GM21447 (cell line): ENCODE data around the gene CDKL5.

Experiments
- ATAC-seq: cut with Tn5 transposase; IDR thresholded peaks from one replicate; pipeline ENCODE4 v1.9.1; 2021; ENCODE audit not compliant: unreplicated experiment

The CDKL5 gene

DNA sequence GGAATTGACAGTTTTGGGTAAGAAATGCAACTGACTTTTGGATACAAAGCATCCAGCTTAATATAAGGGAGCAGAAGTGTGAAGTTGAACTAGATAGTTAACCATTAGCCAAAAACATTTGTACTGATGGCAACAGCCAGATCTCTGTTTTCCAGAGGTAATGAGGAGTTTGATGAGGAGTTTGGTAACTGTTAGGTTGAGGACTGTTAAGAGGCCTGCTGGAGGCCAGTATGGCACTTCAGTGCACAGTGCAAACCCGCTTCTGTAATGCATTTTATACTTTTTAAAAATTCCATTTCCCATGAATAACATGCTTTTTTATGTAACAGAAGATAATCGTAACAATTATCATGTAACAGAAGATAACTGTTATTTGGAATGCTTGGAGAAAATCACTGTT is 30.0 kb downstream of the CDKL5 start:
- ATAC-seq: no peak

GRCh38 chrX:18457000-18457399 is 31.6 kb downstream of the CDKL5 start:
- ATAC-seq: no peak

DNA sequence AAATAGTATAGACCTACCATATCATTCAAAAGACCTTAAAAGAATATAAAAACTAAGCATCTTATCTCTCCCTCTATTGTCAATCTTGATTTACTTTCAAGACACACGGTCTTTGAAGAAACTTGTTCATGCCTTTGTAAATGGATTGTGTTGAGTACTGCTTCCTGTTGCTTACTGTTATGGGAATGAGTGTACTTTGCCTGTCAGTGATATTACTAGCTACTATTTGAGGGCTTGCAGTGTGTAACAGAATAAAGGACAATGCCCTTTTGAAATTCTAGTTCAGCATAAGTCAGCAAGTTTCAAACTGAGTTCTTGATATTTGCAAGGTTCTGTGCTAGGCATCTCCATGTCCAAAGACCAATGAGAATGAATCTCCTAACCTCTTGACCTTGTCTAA is 36.0 kb downstream of the CDKL5 start:
- ATAC-seq: no peak

- no peak for ATAC-seq
Observed at GRCh38 chrX:18464499-18464898, 39.1 kb downstream of the CDKL5 start.

DNA sequence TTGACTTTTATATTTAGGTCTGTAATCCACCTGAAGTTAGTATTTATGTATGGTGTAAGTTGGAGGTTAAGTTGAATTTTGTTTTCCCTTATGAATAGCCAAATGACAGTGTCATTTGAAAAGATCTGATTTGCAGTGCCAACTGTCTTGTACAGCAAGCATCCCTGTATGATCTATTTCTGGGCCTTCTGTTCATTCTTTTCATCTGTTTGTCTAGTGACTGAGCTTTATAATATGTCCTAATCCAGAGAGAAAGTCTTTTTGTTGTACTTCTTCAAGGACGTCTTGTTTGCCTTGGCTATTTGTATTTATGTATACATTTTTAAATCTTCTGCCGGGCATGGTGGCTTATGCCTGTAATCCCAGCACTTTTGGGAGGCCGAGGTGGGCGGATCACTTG is 39.6 kb downstream of the CDKL5 start:
- ATAC-seq: no peak

DNA sequence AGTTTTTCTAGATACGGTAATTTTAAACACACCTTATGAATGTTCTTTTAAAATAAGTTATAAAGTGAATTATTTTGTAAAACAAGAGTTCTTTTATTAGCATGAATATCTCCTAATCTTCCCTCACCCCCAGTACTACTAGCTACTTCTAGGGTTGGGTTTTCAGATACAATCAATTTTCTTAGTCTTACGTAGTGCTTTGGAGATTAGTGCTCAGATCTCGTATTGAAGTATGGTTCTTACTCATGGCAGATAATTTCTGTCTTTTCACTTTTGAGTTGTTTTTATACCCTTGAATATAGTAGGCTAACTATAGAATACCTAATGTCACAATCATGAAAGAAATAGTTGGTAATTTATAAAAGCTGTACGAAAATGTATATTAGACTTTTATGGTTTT is 43.2 kb downstream of the CDKL5 start:
- ATAC-seq: no peak

GRCh38 chrX:18471296-18471695 is 45.9 kb downstream of the CDKL5 start:
- no peak for ATAC-seq

- no peak for ATAC-seq
Observed at GRCh38 chrX:18490806-18491555, 65.6 kb downstream of the CDKL5 start.

DNA sequence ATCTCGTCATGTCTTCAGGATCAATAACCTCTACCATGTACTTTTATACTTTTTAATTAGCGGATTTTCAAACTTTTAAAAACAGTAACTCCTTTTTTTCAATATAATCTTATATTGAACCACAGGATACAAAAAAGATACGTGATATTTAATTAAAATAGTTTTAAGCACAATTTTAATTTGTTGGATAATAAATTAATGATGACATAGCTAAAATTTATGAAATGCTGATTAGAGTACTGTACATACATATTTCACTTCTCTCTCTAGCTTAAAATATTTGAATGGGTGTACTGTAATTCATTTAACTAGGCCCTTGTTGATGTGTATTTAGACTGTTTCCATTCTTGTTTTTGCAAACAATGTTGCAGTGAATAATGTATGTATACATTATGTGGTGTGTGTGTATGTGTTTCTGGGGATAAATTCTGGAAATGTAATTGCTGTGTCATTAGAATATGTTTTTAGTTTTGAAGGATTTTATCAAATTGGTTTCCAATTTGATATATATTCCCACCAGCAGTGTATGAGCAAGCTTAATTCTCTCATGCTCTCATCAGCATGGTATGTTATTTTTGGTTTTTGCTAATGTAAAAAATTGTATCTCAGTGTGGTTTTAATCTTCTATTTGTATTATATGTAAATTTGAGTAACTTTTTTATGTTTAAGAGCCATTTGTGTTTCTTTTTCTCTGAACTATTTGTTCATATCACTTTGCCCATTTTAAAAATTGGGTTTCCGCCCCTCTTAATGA is 66.4 kb downstream of the CDKL5 start:
- ATAC-seq: no peak

DNA sequence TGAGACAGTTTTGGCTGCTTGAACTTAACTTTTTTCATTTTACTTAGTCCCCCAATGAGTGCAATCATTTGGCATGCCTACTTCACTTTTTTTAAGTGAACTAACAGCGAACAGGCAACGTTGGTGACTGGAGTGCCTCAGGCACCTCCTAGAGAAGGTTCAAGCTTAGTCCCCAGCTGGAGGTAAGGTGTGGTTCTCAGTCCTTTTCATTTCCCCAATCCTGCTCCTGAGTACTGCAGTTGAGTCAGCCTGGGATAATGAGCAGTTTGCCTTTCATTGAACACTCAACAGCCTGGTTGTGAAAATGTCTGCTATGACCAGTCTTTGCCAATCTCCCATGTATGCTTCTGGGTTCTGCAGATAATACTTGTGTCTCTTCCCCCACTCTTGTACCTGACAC is 109.5 kb downstream of the CDKL5 start:
- no peak for ATAC-seq

GRCh38 chrX:18537068-18537467 is 111.7 kb downstream of the CDKL5 start:
- no peak for ATAC-seq

DNA sequence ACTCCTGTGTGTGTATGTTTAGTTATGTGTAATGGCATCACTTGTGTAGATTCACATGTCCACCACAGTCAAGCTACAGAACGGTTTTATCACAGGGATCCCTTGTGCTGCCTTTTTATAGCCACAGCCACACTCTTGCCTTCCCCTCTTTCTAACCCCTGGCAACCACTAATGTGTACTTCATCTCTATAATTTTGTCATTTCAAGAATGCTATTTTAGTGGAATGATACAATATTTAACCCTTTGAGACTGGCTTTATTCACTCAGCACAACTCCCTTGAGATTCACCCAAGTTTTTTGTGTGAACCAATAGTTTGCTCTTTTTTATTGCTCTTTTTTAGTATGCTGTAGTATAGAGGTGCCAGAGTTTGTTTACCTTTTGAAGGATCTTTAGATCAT is 112.1 kb downstream of the CDKL5 start:
- no peak for ATAC-seq

DNA sequence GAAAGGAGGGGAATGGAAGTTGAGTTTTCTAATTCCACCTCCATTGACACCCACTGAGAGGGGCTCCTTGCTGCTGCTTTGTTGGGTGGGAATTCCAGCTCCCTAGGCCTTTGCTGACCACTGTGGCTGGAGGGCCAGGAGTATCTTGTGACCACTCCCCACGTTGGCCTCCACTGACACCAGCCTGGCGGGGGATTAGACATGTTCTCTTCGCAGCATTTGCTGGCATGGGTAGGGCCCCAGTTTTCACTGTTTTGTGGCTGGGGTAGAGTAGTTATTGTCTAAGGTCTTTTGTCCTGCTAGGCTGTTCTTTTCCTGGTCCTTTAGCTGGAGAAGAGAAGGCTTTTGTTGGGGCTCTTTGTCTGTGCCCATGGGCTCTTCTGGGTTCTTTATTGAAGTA is 116.7 kb downstream of the CDKL5 start:
- ATAC-seq: no peak

GRCh38 chrX:18542905-18543304 is 117.5 kb downstream of the CDKL5 start:
- no peak for ATAC-seq

- ATAC-seq: no peak
Observed at GRCh38 chrX:18543738-18544137, 118.3 kb downstream of the CDKL5 start.

- no peak for ATAC-seq
Observed at GRCh38 chrX:18545771-18546170, 120.4 kb downstream of the CDKL5 start.

GRCh38 chrX:18548996-18549395 is 123.6 kb downstream of the CDKL5 start:
- ATAC-seq: no peak

DNA sequence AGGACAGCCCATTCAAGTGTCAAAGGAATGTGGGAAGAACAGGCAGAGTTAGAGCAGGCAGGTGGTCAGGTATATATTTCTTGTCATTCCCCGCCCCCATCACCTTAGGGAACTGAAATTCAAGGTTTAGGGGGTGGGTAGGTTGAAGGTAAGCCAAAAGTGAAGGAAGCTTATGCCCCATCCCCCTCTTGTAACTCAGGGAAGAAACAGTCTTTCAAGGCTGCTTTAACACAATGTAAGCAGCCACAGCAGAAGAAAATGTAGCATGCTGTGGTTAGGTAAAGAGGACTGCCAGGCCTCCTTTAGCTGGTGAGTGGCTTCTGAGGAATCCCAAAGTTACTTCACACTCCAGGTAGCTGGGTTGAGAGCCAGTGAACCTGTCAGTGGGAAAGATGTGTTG is 124.2 kb downstream of the CDKL5 start:
- ATAC-seq: no peak

DNA sequence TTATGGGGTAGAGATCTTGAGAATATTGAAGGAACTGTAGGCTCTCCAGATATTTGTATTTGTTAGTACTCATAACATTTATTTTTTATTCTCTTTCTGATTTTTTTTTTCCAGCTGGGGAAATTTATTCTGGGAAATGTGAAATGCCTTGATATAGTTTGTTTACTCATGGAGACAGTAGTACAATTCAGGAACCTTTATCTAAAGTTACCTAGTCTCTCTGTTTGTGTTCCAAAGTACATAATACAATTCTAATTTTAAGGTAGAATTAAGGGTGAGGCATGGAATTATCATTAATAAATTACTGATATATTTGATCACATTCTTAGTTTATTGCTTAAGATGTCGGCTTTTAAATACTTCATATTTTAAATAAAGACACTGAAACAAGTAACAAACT is 132.5 kb downstream of the CDKL5 start:
- no peak for ATAC-seq

GRCh38 chrX:18558799-18559198 is 133.4 kb downstream of the CDKL5 start:
- ATAC-seq: no peak

- no peak for ATAC-seq
Observed at GRCh38 chrX:18561020-18561419, 135.6 kb downstream of the CDKL5 start.

DNA sequence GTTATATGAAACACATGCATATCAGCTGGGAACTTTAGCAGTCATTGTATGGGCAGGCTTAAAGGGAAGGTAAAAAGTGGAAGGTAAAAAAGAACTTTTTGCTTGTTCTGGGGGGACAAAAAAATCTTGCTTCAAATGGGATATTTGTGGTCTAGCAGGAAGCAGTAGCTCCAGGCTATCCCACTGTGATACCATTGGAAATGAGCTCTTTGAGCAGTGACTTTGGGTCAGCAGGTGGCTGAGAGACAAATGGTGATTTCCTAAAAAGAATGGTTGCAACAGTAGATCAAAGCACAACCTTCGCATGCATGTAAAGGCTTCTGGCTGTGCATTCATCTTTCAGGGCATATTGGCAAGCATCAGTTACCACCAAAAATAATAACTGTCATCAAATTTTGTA is 140.3 kb downstream of the CDKL5 start:
- ATAC-seq: no peak

- no peak for ATAC-seq
Observed at GRCh38 chrX:18566748-18567147, 141.3 kb downstream of the CDKL5 start.
